Kidney (tissue), 14 donors: ENCODE data around the gene PTGIS. TPM values are rescaled to one million over a fixed set of nuclear protein-coding genes. Genes with fewer than 3 reads are reported as not detected.
"Not testable (repeated sequence)": the region's sequence is repeated elsewhere in the genome, so short reads cannot be mapped to it uniquely, and the experiment has no call there.

ENCODE experiments used
- DNase-seq, 5 donors: peaks; one replicate each; pipeline ENCODE4 v3.0.0-alpha.2; 2013 to 2020
- FAIRE-seq: peaks from 2 replicates; lab custom pipeline; 2012; peaks lifted over from hg19 to GRCh38; lab: Jason Lieb, UNC
- H3K27ac ChIP-seq, 2 donors: one replicate each; pipeline ENCODE4 v1.7.0; 2013; ENCODE audit warnings: low read depth in 2 of 2, low read length in 2 of 2, inconsistent platforms in 1 of 2
- H3K27me3 ChIP-seq: one replicate; pipeline ENCODE4 v1.7.1; 2013; ENCODE audit warnings: low read length, inconsistent platforms; ENCODE audit not compliant: control insufficient read depth, insufficient read depth
- H3K36me3 ChIP-seq, 3 donors: one replicate each; pipeline versions ENCODE4 v1.7.0 to v1.7.1; 2013; ENCODE audit warnings: low read length in 3 of 3, control low read depth in 1 of 3, inconsistent platforms in 1 of 3; ENCODE audit not compliant: insufficient read depth in 3 of 3, control insufficient read depth in 2 of 3
- H3K4me1 ChIP-seq, 3 donors: one replicate each; pipeline versions ENCODE4 v1.7.0 to v1.7.1; 2013; ENCODE audit warnings: low read length in 3 of 3, inconsistent platforms in 1 of 3, low read depth in 1 of 3; ENCODE audit not compliant: control insufficient read depth in 2 of 3, insufficient read depth in 2 of 3
- H3K4me3 ChIP-seq, 3 donors: one replicate each; pipeline versions ENCODE4 v1.7.0 to v1.8.1; 2013; ENCODE audit warnings: low read length in 3 of 3, control low read depth in 1 of 3, inconsistent platforms in 1 of 3
- H3K9ac ChIP-seq, 3 donors: one replicate each; pipeline versions ENCODE4 v1.7.0 to v1.7.1; 2013; ENCODE audit warnings: low read length in 3 of 3, control low read depth in 1 of 3, inconsistent platforms in 1 of 3
- H3K9me3 ChIP-seq, 3 donors: one replicate each; pipeline versions ENCODE4 v1.7.0 to v1.7.1; 2013; ENCODE audit warnings: low read length in 3 of 3, control low read depth in 1 of 3, inconsistent platforms in 1 of 3; ENCODE audit not compliant: control insufficient read depth in 2 of 3, insufficient read depth in 1 of 3
- CTCF ChIP-seq: IDR thresholded peaks from 3 replicates; pipeline ENCODE4 v1.5.1; 2012; ENCODE audit warnings: mild to moderate bottlenecking, moderate library complexity, borderline replicate concordance; ENCODE audit not compliant: insufficient read depth; ENCODE audit errors: extremely low read depth
- intact Hi-C: fragments of 100-400 bp; cut with DNase I; formaldehyde crosslinking; loops from one replicate; pipeline ENCODE4 v1.11.1; 2022
- polyA plus RNA-seq: library from polyadenylated mRNA; stranded (reverse); fragments of 350-450 nt; fragmentation: Illumina TruSeq; extraction: RNeasy Lipid Tissue Mini Kit (QIAGEN cat#74804); gene quantifications from one replicate; pipeline ENCODE4 v1.2.3, GENCODE V29; 2014; ENCODE audit warnings: low read depth, low replicate concordance; ENCODE audit not compliant: insufficient read depth
- total RNA-seq: library from RNA; stranded (reverse); fragmentation: NEBNext Ultra II Directional; extraction: Animal tissue kit (Norgen Biotek cat#: 25700); gene quantifications from one replicate; pipeline ENCODE4 v1.2.1, GENCODE V29; 2021
- donor health status: control.
- donor health status: control.
- donor health status: control.
- donor health status: control.
- donor health status: control.
- donor health status: DM: yes; HTN: yes; CAD: no.
- donor health status: Normal renal cell carcinoma (clear cell type).

Gene PTGIS
- total and polyA plus RNA-seq, 2 donors from 2014 or later: 3.1 to 24.1 TPM

GRCh38 chr20:49566401-49567364, 1.3 kb downstream of the PTGIS start:
- DNase-seq (peak in 1 of 5 donors; percentile 19), FAIRE-seq (no peak)
- intact Hi-C loops: no loop called here
- peak overlapping the region in 1 of 2 donors; percentile 43 for H3K27ac ChIP-seq
- H3K9ac ChIP-seq: peak overlapping the region in 1 of 3 donors; percentile 7
- TF ChIP-seq CTCF: no peak
- peak overlapping the region in 2 of 3 donors; percentile 53 to 69 for H3K4me3 ChIP-seq
- H3K36me3 ChIP-seq: no peaks in the 10 kb centered on the region
- no peaks in the 10 kb centered on the region for H3K9me3 ChIP-seq
- H3K4me1 ChIP-seq: peaks cover 0 to 3% (median 0%) of the 10 kb centered on the region in 3 donors
- H3K27me3 ChIP-seq: no peaks in the 10 kb centered on the region

GRCh38 chr20:49564991-49565390, 2.9 kb downstream of the PTGIS start:
- H3K9me3 ChIP-seq, H3K36me3 ChIP-seq, H3K9ac ChIP-seq, H3K27ac ChIP-seq, H3K4me1 ChIP-seq, intact Hi-C loops, FAIRE-seq, H3K27me3 ChIP-seq, H3K4me3 ChIP-seq: not testable (repeated sequence)
- peak in 1 of 5 donors; percentile 3 for DNase-seq

GRCh38 chr20:49563015-49563980, 4.6 kb downstream of the PTGIS start:
- no peaks in the 10 kb centered on the region for H3K27me3 ChIP-seq
- peaks cover 0 to 3% (median 0%) of the 10 kb centered on the region in 3 donors for H3K4me1 ChIP-seq
- DNase-seq (peak in 1 of 5 donors; percentile 11), FAIRE-seq (no peak)
- H3K4me3 ChIP-seq: no peak overlapping the region
- intact Hi-C loops: no loop called here
- H3K9ac ChIP-seq: no peak overlapping the region
- no peaks in the 10 kb centered on the region for H3K36me3 ChIP-seq
- H3K27ac ChIP-seq: no peak overlapping the region
- TF ChIP-seq CTCF: no peak
- no peaks in the 10 kb centered on the region for H3K9me3 ChIP-seq
